Colonic mucosa (tissue), 4 donors: ENCODE data around the gene TDRD9. TPM values are rescaled to one million over a fixed set of nuclear protein-coding genes. Genes with fewer than 3 reads are reported as not detected.
"Not testable (repeated sequence)": the region's sequence is repeated elsewhere in the genome, so short reads cannot be mapped to it uniquely, and the experiment has no call there.

Source experiments
- DNase-seq: peaks from one replicate; pipeline ENCODE4 v3.0.0-alpha.2; 2020
- H3K27ac ChIP-seq: fragments of 200-600 bp; one replicate; pipeline ENCODE4 v1.8.0; 2021
- H3K27me3 ChIP-seq: fragments of 200-600 bp; one replicate; pipeline ENCODE4 v1.8.0; 2021
- H3K36me3 ChIP-seq: fragments of 200-600 bp; one replicate; pipeline ENCODE4 v1.8.0; 2021
- H3K4me1 ChIP-seq: fragments of 200-600 bp; one replicate; pipeline ENCODE4 v1.8.0; 2021; ENCODE audit warnings: mild to moderate bottlenecking
- H3K4me3 ChIP-seq: fragments of 200-600 bp; one replicate; pipeline ENCODE4 v1.8.0; 2021
- H3K9ac ChIP-seq, 2 donors: one replicate each; pipeline ENCODE4 v1.7.0; 2013; ENCODE audit warnings: control low read depth in 2 of 2, low read depth in 2 of 2, low read length in 2 of 2
- H3K9me3 ChIP-seq: fragments of 200-600 bp; one replicate; pipeline ENCODE4 v1.8.0; 2021
- intact Hi-C: fragments of 100-400 bp; cut with DNase I; formaldehyde crosslinking; loops from one replicate; pipeline ENCODE4 v1.14.1; 2022
- total RNA-seq, 2 donors: library from RNA; stranded (reverse); fragmentation: NEBNext Ultra II Directional in 1 of 2; extraction: Animal tissue kit (Norgen Biotek cat#: 25700) in 1 of 2; gene quantifications; one replicate each; pipeline ENCODE4 v1.2.1, GENCODE V29; 2021
- TF ChIP-seq, protein P1 (sequence below): fragments of 200-600 bp; IDR thresholded peaks from one replicate; pipeline ENCODE4 v1.8.0; 2022; ENCODE audit warnings: antibody characterized with exemption, mild to moderate bottlenecking
- donor health status: healthy.
- donor health status: DM: no; HTN: no; CAD: no.
- donor health status: DM: no; HTN: no; CAD: no.

TDRD9 gene
- total RNA-seq, 2 donors from 2014 or later = 0.44 to 1.1 TPM

DNA sequence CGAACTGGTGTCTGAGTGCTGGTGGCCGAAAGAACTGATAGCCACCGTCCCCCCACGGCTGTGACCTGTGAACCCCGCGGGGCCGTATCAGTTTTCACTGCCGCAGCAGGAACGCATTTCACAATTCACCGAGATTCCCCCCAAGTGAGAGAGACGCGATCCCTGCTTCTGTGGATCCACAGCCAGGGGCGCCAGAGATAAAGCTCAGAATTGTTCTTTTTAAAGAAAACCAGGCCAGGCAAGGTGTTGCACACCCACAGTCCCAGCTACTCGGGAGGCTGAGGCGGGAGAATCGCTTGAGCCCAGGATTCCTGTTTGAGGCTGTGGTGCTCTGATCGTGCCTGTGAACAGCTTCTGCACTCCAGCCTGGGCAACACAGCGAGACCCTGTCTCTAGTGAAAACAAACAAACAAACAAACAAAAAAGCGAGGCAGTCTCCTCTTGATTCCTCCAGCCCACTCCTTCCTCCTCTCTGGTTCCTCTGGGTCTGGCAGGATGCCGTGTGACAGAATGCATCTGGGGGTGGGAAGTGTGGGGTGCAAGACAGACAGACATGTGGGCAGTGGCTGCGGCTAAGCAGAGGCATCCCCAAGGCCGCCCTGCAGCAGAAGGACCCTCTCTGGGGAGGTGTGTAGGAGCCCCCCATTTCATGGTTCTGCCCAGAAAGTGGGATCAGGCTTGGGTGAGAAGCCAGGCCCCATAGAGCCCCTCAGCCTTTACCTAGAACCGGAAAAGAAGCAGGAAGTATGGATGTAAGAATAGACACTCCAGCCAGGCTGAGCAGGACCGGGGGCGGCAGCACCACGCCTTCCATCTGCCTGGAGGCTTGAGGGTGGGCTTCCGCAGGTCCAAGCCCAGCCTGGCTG, 41.7 kb upstream of the TDRD9 start:
- Histone ChIP-seq H3K27ac (no peak overlapping the region), H3K9me3 (no peaks in the 10 kb centered on the region), H3K36me3 (no peaks in the 10 kb centered on the region), H3K4me3 (no peak overlapping the region), H3K4me1 (peaks cover 32% of the 10 kb centered on the region), H3K27me3 (no peaks in the 10 kb centered on the region), H3K9ac (peak overlapping the region in 1 of 2 donors; percentile 44)
- intact Hi-C loops = no loop called here
- no peak for DNase-seq
- TF ChIP-seq, protein P1, sequence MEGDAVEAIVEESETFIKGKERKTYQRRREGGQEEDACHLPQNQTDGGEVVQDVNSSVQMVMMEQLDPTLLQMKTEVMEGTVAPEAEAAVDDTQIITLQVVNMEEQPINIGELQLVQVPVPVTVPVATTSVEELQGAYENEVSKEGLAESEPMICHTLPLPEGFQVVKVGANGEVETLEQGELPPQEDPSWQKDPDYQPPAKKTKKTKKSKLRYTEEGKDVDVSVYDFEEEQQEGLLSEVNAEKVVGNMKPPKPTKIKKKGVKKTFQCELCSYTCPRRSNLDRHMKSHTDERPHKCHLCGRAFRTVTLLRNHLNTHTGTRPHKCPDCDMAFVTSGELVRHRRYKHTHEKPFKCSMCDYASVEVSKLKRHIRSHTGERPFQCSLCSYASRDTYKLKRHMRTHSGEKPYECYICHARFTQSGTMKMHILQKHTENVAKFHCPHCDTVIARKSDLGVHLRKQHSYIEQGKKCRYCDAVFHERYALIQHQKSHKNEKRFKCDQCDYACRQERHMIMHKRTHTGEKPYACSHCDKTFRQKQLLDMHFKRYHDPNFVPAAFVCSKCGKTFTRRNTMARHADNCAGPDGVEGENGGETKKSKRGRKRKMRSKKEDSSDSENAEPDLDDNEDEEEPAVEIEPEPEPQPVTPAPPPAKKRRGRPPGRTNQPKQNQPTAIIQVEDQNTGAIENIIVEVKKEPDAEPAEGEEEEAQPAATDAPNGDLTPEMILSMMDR = no peak

GRCh38 chr14:103887170-103887501, 41.1 kb upstream of the TDRD9 start:
- Histone ChIP-seq H3K9me3 (no peaks in the 10 kb centered on the region), H3K4me1 (peaks cover 29% of the 10 kb centered on the region), H3K4me3 (no peak overlapping the region), H3K27me3 (no peaks in the 10 kb centered on the region), H3K27ac (no peak overlapping the region), H3K36me3 (no peaks in the 10 kb centered on the region), H3K9ac (peak overlapping the region in 1 of 2 donors; percentile 44)
- DNase-seq = no peak
- TF ChIP-seq, protein P1 = no peak
- intact Hi-C loops = no loop called here

GRCh38 chr14:103887557-103888115, 40.6 kb upstream of the TDRD9 start:
- H3K27me3 ChIP-seq = no peaks in the 10 kb centered on the region
- no peak overlapping the region for H3K4me3 ChIP-seq
- H3K27ac ChIP-seq = peak overlapping the region; percentile 92
- H3K36me3 ChIP-seq = no peaks in the 10 kb centered on the region
- H3K9ac ChIP-seq = peak overlapping the region; percentile 26 to 85
- H3K4me1 ChIP-seq = peaks cover 24% of the 10 kb centered on the region
- no peak for DNase-seq
- no peaks in the 10 kb centered on the region for H3K9me3 ChIP-seq
- intact Hi-C loops = no loop called here
- TF ChIP-seq, protein P1 = no peak

GRCh38 chr14:103889002-103889312, 39.3 kb upstream of the TDRD9 start:
- H3K27me3 ChIP-seq, intact Hi-C loops, DNase-seq, H3K4me3 ChIP-seq, H3K36me3 ChIP-seq, H3K9me3 ChIP-seq: not testable (repeated sequence)
- Histone ChIP-seq H3K9ac (peak overlapping the region; percentile 28 to 82), H3K4me1 (peaks cover 18% of the 10 kb centered on the region), H3K27ac (peak overlapping the region; percentile 87)

GRCh38 chr14:103889313-103890051, 38.8 kb upstream of the TDRD9 start:
- H3K4me3 ChIP-seq = no peak overlapping the region
- peak overlapping the region; percentile 28 to 82 for H3K9ac ChIP-seq
- TF ChIP-seq, protein P1 = no peak
- intact Hi-C loops = no loop called here
- H3K9me3 ChIP-seq = no peaks in the 10 kb centered on the region
- peak; percentile 86 for DNase-seq
- H3K4me1 ChIP-seq = peaks cover 18% of the 10 kb centered on the region
- no peaks in the 10 kb centered on the region for H3K27me3 ChIP-seq
- H3K27ac ChIP-seq = peak overlapping the region; percentile 87
- no peaks in the 10 kb centered on the region for H3K36me3 ChIP-seq
